Muscle layer of colon (tissue), 2 donors: Measurements from ENCODE around the gene OR1J2.

Source experiments
- H3K27ac ChIP-seq: one replicate; pipeline ENCODE4 v1.7.0; 2013; ENCODE audit warnings: low read depth, mild to moderate bottlenecking, low read length, moderate library complexity
- H3K27me3 ChIP-seq, 2 donors: one replicate each; pipeline ENCODE4 v1.7.0; 2013; ENCODE audit warnings: low read length in 2 of 2, mild to moderate bottlenecking in 2 of 2; ENCODE audit not compliant: insufficient read depth in 2 of 2, control insufficient read depth in 1 of 2
- H3K36me3 ChIP-seq: one replicate; pipeline ENCODE4 v1.7.0; 2013; ENCODE audit warnings: mild to moderate bottlenecking, low read length; ENCODE audit not compliant: insufficient read depth
- H3K4me1 ChIP-seq: one replicate; pipeline ENCODE4 v1.7.0; 2013; ENCODE audit warnings: mild to moderate bottlenecking, low read length; ENCODE audit not compliant: insufficient read depth
- H3K4me3 ChIP-seq, 2 donors: one replicate each; pipeline ENCODE4 v1.7.0; 2013; ENCODE audit warnings: low read length in 2 of 2, low read depth in 1 of 2, mild to moderate bottlenecking in 1 of 2, moderate library complexity in 1 of 2
- H3K9ac ChIP-seq: one replicate; pipeline ENCODE4 v1.7.0; 2013; ENCODE audit warnings: low read length
- H3K9me3 ChIP-seq: one replicate; pipeline ENCODE4 v1.7.0; 2013; ENCODE audit warnings: mild to moderate bottlenecking, low read length
- donor health status: abdominal sarcoma.
- donor health status: Adenocarcinoma of cecum.

The OR1J2 gene

GRCh38 chr9:122552812-122553211 lies 42.2 kb downstream of the OR1J2 start, which contains the start of gene OR1N2:
Gene OR1N2, plus strand, starts transcription at chr9:122553112. Its CDS starts 100 bp downstream, at chr9:122553212.
- no peaks in the 10 kb centered on the region for H3K36me3 ChIP-seq
- no peak within 1 kb of the TSS for H3K4me3 ChIP-seq
- no peaks in the 10 kb centered on the region for H3K4me1 ChIP-seq
- H3K9ac ChIP-seq: no peak within 1 kb of the TSS
- H3K9me3 ChIP-seq: no peaks in the 10 kb centered on the region
- H3K27me3 ChIP-seq: no peaks in the 10 kb centered on the region
- H3K27ac ChIP-seq: no peak within 1 kb of the TSS
